NCI-H128 (cell line): ENCODE data around the gene MYH10.

Source experiments
- DNase-seq: peaks from one replicate; lab custom pipeline; 2025; ENCODE audit not compliant: unreplicated experiment; lab: John Stamatoyannopoulos, UW

Gene MYH10

DNA sequence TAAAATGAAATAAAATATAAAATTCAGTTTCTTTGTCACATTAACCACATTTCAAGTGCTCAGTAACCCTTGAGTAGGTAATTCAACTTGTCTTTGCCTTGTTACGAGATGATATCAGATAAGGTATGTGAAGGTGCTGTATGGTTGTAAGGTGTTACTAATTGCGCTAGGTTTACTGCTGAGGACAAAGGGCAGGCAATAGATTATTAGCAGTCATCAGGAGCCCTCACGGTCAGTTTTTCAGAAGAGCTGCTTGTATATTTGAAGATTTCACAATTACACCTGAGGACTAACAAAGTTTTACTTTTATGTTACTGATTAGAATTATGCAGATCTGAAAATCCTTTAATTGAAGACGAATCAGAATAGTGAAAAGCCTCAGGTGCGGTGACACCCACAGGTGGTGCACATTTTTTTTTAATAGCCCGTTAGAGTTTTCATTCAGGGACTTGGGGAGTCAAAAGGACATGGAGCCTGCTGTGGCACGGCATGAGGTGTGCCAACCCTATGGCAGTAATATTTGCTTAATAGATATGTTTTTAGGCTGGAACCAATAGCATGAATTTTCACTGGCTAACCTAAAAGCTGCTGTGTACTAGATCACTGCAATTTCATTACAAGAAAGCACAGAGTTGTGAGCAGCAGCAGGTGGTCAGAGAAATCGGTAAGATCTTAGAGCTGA lies 178.5 kb downstream of the MYH10 start:
- DNase-seq = no peak

GRCh38 chr17:8448310-8448709 lies 182.2 kb downstream of the MYH10 start:
- no peak for DNase-seq

- DNase-seq = no peak
These were observed 182.7 kb downstream of the MYH10 start for GRCh38 chr17:8447799-8448198.

GRCh38 chr17:8445536-8445935 lies 185.0 kb downstream of the MYH10 start:
- no peak for DNase-seq

DNA sequence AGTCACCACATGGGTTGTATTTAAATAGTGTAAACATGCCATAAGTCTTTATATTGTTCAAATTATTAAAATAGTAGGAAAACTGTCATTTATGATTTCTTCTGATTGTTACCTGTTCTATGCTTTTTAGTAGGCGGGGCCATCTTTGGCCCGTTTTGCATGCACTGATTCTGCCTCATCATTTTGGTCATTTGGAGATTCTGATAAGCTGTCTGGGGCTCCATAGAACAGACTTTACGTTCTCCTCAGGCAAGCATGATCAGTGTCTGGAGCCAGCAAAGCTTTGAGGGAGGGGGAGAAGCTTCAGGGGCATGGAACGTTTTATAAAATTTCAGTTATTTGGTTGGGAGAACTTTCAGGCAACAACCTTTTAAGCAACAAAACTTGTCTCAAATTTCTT lies 186.0 kb downstream of the MYH10 start:
- DNase-seq = no peak

GRCh38 chr17:8443756-8444155 lies 186.8 kb downstream of the MYH10 start:
- no peak for DNase-seq

- no peak for DNase-seq
These were observed 188.2 kb downstream of the MYH10 start for GRCh38 chr17:8442310-8442709.

DNA sequence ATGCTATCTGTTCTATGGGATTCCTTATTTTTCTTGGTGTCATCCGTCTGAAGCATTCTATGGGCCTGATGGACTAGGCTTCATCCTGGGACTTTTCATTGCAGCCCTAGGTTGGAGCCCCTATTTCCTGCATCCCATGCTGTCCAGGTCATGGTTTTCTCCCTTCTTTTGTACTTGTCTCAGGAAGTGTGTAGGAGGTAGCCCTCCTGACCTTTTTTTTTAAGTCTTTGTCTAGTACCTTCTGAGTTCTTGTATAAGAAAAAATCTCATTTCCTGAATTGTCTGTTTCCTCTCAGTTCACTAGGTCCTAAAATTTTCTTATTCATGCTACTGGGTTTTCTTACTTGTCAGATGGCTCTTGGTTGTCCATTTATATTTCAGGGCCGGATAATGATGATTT lies 188.8 kb downstream of the MYH10 start:
- no peak for DNase-seq

DNA sequence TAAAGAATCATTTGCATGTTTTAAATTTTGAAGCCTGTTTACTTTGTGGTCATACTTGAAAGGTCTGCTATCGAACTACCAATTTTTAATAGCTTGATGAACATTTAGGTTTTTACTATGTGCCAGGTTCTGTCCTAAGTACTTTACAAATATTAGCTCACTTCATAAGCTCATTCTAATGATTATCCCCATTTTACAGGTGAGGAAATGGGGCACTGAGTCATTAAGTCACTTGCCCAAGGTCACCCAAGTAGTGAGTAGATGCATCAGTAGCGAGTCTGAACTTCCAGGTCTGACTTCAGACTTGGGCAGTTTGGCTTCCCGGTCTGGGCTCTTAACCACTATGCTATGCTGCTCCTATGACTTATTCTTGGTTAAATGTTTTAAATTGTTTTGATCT lies 190.8 kb downstream of the MYH10 start:
- no peak for DNase-seq

- no peak for DNase-seq
These were observed 192.1 kb downstream of the MYH10 start for GRCh38 chr17:8438441-8438840.

- no peak for DNase-seq
These were observed 193.7 kb downstream of the MYH10 start for GRCh38 chr17:8436844-8437171.

DNA sequence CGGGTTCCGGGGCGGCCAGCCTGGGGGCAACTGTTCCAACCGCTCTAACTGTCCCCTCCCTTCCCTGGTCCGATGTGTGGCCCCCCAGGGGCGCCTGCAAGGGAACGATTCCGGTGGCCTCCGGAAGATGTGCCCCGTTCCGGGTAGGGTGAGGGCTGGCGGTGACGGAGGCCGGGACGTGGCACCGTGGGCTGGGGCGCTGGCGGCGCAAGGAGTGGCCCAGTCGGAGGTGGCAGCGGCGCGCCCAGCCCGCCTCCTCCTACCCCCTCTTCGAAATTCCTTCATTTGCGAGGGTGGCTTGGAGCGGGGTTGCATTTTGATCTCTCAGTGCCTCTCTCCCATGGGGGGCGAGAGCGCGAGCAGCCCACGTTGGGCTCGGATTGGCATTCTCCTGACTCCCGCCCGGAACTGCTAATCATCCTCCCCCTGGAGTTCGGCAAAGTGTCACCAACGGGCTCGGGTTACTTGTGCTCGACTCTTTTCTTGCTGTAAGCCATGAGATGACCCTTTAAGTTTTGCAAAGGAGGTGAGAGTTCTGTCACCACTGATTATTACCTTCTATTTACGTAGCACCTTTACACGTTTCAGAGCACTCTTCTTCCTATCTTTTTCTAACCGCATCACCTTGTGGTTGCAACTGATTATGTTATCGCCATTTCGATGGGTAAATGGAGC lies 194.2 kb downstream of the MYH10 start:
- DNase-seq = peak; percentile 2

- DNase-seq = peak; percentile 87
These were observed 195.0 kb downstream of the MYH10 start, which contains the start of gene NDEL1 for GRCh38 chr17:8435245-8436168. NDEL1 (plus strand) TSS chr17:8435884; CDS start chr17:8444272, 8,388 bp downstream.

DNA sequence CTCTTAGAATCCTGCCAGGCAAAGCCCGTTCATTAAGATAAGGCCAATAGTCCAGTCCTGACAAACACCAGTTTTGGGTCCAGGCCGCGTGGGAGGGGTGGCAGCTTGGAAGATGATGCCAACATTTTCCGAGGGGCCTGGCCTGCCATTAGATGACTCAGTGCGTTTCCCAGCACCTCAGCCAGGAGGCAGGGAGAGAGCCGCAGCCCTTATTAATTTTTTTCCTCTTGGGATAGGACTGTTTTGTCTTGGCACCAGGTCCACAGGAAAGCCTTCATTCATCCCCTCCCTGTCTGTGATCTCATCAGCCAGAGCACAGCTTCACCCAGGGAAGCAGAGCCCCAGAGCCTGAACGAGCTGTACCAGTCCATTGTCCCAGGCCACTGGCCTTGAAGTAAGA lies 199.6 kb downstream of the MYH10 start:
- DNase-seq = no peak

DNA sequence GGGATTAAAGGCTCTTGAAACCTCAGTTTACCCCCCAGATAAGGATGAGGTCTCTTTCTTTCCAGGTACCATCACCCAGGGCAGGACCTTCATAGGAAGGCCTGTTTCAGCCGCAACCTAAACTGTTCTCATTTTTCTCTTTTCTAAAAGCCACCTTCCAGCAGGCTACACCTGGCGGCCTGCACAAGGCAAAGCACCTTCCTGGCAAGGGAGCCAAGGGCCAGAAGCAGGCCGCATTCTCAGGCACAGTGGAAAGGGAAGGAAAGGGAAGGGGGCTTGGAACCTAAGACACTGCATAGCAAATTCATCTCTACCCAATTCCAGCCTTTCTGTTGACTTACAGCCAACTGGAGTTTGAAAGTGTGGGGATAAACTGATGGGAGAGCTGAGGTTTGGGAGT lies 203.7 kb downstream of the MYH10 start:
- DNase-seq = no peak

DNA sequence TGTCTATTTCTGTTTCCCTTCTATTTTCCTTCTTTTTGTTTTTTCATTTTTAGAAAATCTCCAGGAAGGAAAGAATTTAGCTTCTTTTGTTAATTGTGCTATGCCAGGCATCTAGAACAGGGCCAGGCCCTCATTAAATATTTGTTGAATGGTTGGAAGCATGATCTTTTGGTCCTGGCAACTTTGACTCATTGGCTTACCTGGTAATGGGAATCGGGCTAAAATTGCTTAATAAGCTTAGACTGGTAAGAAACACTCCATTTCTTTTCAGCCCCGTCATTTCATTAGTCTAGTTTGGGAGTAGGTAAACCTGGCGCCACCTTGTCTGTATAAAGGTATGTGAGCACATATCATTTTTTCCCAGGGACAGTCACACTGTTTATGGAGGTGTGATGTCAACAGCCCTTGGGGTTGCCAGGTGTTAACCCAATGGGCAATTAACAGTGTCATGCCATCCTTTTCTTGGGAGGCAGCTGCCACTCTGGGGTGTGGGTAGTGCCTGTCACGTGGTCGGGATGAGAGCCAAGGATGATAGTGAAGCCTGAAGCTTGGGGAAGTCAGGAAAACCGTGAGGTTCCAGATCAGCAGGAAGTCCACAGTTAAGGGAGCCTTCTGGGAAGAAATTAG lies 204.3 kb downstream of the MYH10 start:
- no peak for DNase-seq
